Liver (tissue), 3 donors: ENCODE data around the gene ELAC2.

Source experiments
- RAD21 ChIP-seq, 2 donors: IDR thresholded peaks; 2 replicates each; pipeline ENCODE4 v1.6.1; 2016; ENCODE audit warnings: antibody characterized with exemption in 2 of 2, mild to moderate bottlenecking in 2 of 2
- RXRA ChIP-seq, 2 donors: IDR thresholded peaks; 2 replicates each; pipeline ENCODE4 v1.6.1; 2017 to 2018; ENCODE audit warnings: antibody characterized with exemption in 2 of 2, mild to moderate bottlenecking in 1 of 2
- SP1 ChIP-seq: IDR thresholded peaks from 2 replicates; pipeline ENCODE4 v1.6.1; 2018; ENCODE audit warnings: antibody characterized with exemption, mild to moderate bottlenecking
- TAF1 ChIP-seq: conservative IDR thresholded peaks from 2 replicates; pipeline ENCODE4 v1.6.1; 2016; ENCODE audit warnings: antibody characterized with exemption, mild to moderate bottlenecking
- TF ChIP-seq, protein P1 (sequence below): fragments of 150-350 bp; IDR thresholded peaks from 2 replicates; pipeline ENCODE4 v1.5.1; 2017; ENCODE audit warnings: improper control_type of control experiment, low read depth, low read length; ENCODE audit not compliant: missing input control
- donor health status: healthy.
- donor health status: healthy.

DNA sequence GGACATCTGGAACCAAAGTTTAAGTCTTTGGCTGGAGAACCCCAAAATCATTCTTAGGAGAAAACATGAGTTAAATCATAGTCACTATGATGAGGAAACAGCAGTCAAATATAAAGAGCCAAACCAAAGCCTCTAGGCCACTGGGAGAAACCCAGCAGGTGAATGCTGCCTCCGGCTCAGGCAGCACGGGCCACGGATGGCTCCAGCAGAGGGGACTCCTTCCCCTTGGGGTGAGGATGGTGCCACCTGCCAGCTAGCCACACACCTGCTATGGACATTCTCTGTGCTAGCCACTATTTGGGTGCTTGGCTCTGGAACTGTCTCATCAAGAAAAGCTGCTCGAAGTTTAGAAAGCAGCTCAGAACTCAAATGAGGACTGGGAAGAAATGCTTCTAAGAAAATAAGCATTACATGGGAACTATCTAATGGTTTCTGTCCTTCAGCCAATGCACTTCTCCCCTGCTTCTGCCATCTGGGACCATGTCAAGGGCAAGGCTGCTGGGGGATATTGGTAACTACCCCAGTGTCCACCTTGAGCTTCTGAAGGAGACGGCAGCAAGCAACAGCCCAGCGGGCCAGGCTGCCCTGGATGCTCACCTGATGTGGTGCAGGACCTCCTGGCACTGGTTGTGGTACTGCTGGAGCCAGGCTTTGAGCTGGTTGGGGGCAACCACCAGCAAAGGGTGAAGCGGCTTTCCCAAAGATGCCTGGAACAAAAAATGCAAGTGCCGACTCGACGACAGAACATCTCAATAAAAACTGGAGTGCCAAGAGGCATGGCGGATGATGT, 22.5 kb downstream of the ELAC2 start:
- TF ChIP-seq, protein P1, sequence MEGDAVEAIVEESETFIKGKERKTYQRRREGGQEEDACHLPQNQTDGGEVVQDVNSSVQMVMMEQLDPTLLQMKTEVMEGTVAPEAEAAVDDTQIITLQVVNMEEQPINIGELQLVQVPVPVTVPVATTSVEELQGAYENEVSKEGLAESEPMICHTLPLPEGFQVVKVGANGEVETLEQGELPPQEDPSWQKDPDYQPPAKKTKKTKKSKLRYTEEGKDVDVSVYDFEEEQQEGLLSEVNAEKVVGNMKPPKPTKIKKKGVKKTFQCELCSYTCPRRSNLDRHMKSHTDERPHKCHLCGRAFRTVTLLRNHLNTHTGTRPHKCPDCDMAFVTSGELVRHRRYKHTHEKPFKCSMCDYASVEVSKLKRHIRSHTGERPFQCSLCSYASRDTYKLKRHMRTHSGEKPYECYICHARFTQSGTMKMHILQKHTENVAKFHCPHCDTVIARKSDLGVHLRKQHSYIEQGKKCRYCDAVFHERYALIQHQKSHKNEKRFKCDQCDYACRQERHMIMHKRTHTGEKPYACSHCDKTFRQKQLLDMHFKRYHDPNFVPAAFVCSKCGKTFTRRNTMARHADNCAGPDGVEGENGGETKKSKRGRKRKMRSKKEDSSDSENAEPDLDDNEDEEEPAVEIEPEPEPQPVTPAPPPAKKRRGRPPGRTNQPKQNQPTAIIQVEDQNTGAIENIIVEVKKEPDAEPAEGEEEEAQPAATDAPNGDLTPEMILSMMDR, result no peak
- TF ChIP-seq RAD21 (IDR thresholded peaks at IDR 0.05), result no peak
- no peak for TF ChIP-seq TAF1
- TF ChIP-seq SP1, result no peak
- TF ChIP-seq RXRA (IDR thresholded peaks at IDR 0.05), result no peak
